ENCODE results near the gene COQ8A.

COQ8A gene

GRCh38 chr1:226979115-226979516, 39.0 kb downstream of the COQ8A start:
- ChIA-PET POLR2A (no interaction called here), CTCF (no interaction called here)
- TF ChIP-seq CTCF (IDR thresholded peaks at IDR 0.05; ENCODE audit: insufficient read depth, low read length, missing control alignments), result no peak
- no peak for DNase-seq (ENCODE audit: low read depth, low spot score)
- H3K4me3 ChIP-seq (ENCODE audit: low read depth, low read length), result no peak overlapping the region

GRCh38 chr1:226979517-226980121, 39.5 kb downstream of the COQ8A start:
- TF ChIP-seq CTCF (IDR thresholded peaks at IDR 0.05; ENCODE audit: insufficient read depth, low read length, missing control alignments), result no peak
- DNase-seq (ENCODE audit: low read depth, low spot score), result no peak
- ChIA-PET CTCF (no interaction called here), POLR2A (no interaction called here)
- no peak overlapping the region for H3K4me3 ChIP-seq (ENCODE audit: low read depth, low read length)

GRCh38 chr1:226980122-226980560, 40.0 kb downstream of the COQ8A start:
- ChIA-PET CTCF (no interaction called here), POLR2A (no interaction called here)
- DNase-seq (ENCODE audit: low read depth, low spot score), result no peak
- H3K4me3 ChIP-seq (ENCODE audit: low read depth, low read length), result no peak overlapping the region
- TF ChIP-seq CTCF (IDR thresholded peaks at IDR 0.05; ENCODE audit: insufficient read depth, low read length, missing control alignments), result no peak

- no peak for DNase-seq (ENCODE audit: low read depth, low spot score)
- ChIA-PET POLR2A (no interaction called here), CTCF (no interaction called here)
- TF ChIP-seq CTCF (IDR thresholded peaks at IDR 0.05; ENCODE audit: insufficient read depth, low read length, missing control alignments), result no peak
- no peak overlapping the region for H3K4me3 ChIP-seq (ENCODE audit: low read depth, low read length)
Measured at GRCh38 chr1:226980565-226981385, 40.7 kb downstream of the COQ8A start.

GRCh38 chr1:226981386-226981817, 41.3 kb downstream of the COQ8A start:
- ChIA-PET CTCF (no interaction called here), POLR2A (no interaction called here)
- no peak for DNase-seq (ENCODE audit: low read depth, low spot score)
- TF ChIP-seq CTCF (IDR thresholded peaks at IDR 0.05; ENCODE audit: insufficient read depth, low read length, missing control alignments), result no peak
- H3K4me3 ChIP-seq (ENCODE audit: low read depth, low read length), result no peak overlapping the region

GRCh38 chr1:226981838-226982237, 41.7 kb downstream of the COQ8A start:
- DNase-seq (ENCODE audit: low read depth, low spot score), result no peak
- no peak overlapping the region for H3K4me3 ChIP-seq (ENCODE audit: low read depth, low read length)
- CTCF ChIA-PET, result no interaction called here
- POLR2A ChIA-PET, result no interaction called here
- TF ChIP-seq CTCF (IDR thresholded peaks at IDR 0.05; ENCODE audit: insufficient read depth, low read length, missing control alignments), result no peak

Measured in AG04449 (cell line).